Tibial artery (tissue), 4 donors: ENCODE results near the gene ROPN1.
"Not testable (repeated sequence)": the region's sequence is repeated elsewhere in the genome, so short reads cannot be mapped to it uniquely, and the experiment has no call there.

Experiments used
- DNase-seq, 2 donors: peaks; one replicate each; pipeline ENCODE4 v3.0.0-alpha.2; 2019
- H3K27ac ChIP-seq, 2 donors: fragments of 200-600 bp; sonication (generic) in 1 of 2; 1 replicate in 1 of 2; 2 replicates in 1 of 2; pipeline ENCODE4 v1.5.1; 2018 to 2019; ENCODE audit warnings: mild to moderate bottlenecking in 1 of 2
- H3K27me3 ChIP-seq, 2 donors: fragments of 200-600 bp; sonication (generic) in 1 of 2; one replicate each; pipeline versions ENCODE4 v1.5.1 to v1.6.0; 2016 to 2019
- H3K36me3 ChIP-seq, 3 donors: fragments of 200-600 bp; sonication (generic) in 2 of 3; one replicate each; pipeline ENCODE4 v1.5.1; 2016 to 2019; ENCODE audit warnings: mild to moderate bottlenecking in 2 of 3
- H3K4me1 ChIP-seq, 4 donors: fragments of 200-600 bp; sonication (generic) in 2 of 4; 1 replicate in 3 of 4; 2 replicates in 1 of 4; pipeline ENCODE4 v1.5.1; 2016 to 2019
- H3K4me3 ChIP-seq, 2 donors: fragments of 200-600 bp; sonication (generic) in 1 of 2; 1 replicate in 1 of 2; 2 replicates in 1 of 2; pipeline ENCODE4 v1.5.1; 2018 to 2019; ENCODE audit warnings: mild to moderate bottlenecking in 2 of 2
- H3K9me3 ChIP-seq, 3 donors: fragments of 200-600 bp; sonication (generic) in 1 of 3; one replicate each; pipeline ENCODE4 v1.5.1; 2016 to 2019
- intact Hi-C: fragments of 100-400 bp; cut with DNase I; formaldehyde crosslinking; loops from one replicate; pipeline ENCODE4 v1.15.0; 2023; ENCODE audit warnings: low total_unique reads
- TF ChIP-seq, protein P1 (sequence below), 2 experiments: fragments of 200-600 bp in 1 of 2; fragments of 450-650 bp in 1 of 2; IDR thresholded peaks; one replicate each; pipeline ENCODE4 v1.5.1; 2017 to 2019; ENCODE audit warnings: antibody characterized with exemption in 2 of 2, mild to moderate bottlenecking in 1 of 2, moderate library complexity in 1 of 2

The ROPN1 gene

GRCh38 chr3:123980539-123980938, 11.4 kb downstream of the ROPN1 start:
- TF ChIP-seq, protein P1, sequence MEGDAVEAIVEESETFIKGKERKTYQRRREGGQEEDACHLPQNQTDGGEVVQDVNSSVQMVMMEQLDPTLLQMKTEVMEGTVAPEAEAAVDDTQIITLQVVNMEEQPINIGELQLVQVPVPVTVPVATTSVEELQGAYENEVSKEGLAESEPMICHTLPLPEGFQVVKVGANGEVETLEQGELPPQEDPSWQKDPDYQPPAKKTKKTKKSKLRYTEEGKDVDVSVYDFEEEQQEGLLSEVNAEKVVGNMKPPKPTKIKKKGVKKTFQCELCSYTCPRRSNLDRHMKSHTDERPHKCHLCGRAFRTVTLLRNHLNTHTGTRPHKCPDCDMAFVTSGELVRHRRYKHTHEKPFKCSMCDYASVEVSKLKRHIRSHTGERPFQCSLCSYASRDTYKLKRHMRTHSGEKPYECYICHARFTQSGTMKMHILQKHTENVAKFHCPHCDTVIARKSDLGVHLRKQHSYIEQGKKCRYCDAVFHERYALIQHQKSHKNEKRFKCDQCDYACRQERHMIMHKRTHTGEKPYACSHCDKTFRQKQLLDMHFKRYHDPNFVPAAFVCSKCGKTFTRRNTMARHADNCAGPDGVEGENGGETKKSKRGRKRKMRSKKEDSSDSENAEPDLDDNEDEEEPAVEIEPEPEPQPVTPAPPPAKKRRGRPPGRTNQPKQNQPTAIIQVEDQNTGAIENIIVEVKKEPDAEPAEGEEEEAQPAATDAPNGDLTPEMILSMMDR (IDR thresholded peaks at IDR 0.05) = no peak
- DNase-seq = no peak
- peak overlapping the region; percentile 47 to 51 for H3K4me3 ChIP-seq
- H3K27me3 ChIP-seq = no peaks in the 10 kb centered on the region
- H3K9me3 ChIP-seq = no peaks in the 10 kb centered on the region
- intact Hi-C loops = loop anchor here (10.0 kb wide), 1 partner anchor 326 kb away; no protein-coding TSS in a partner anchor
- no peaks in the 10 kb centered on the region for H3K36me3 ChIP-seq
- H3K4me1 ChIP-seq = peaks cover 0 to 13% (median 3%) of the 10 kb centered on the region in 4 donors
- peak overlapping the region in 1 of 2 donors; percentile 58 for H3K27ac ChIP-seq

DNA sequence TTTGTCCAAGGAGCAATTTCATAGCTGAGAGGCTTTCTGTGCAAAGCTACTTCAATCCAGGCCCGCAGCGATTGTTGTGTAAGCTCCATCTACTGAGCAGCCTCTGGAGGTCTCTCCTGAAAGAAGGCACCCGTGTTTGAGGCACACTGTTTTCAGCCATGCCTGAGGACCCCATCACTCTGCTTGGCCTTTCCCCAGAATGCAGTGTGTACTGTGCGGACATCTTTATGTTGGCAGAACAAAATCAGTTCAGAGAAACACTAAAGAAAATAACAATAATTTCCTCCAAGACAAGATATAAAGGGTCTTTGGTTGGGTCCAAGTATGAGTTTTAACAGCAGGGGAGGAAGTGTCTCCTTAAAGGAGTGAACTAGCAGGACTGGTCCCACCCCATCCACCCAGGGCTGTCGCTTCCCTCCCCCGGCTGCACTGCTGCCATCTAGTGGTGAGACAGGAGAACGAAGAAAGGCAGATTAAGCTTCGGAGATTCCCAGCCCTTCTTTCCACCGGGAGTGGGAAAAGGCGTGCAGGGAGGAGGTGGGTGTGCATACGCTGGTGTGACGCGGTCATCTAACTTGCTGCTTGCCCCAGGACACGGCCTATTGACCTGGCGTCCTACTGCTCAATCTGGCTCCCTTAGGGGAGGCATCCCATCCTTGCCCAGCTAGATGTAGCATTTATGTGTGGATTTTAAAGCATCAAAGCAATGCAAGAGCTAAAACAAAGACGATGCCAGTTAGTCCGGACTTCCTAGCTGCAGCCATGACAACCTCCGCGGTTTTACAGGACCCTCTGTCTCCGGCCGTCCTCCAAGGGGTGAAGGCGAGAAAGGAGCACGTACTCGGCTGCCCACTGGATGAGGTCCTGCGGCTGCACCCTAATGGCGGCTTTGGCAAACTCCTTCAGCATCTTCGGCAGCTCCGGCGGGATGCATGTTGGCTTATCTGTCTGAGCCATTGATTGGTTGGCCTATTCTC, 12.1 kb downstream of the ROPN1 start:
- intact Hi-C loops = loop anchor here (10.0 kb wide), 1 partner anchor 325 kb away; no protein-coding TSS in a partner anchor
- not testable (repeated sequence) for H3K36me3 ChIP-seq, H3K27me3 ChIP-seq, H3K9me3 ChIP-seq
- DNase-seq = peak in 1 of 2 donors; percentile 74
- H3K27ac ChIP-seq = peak overlapping the region in 1 of 2 donors; percentile 58
- H3K4me3 ChIP-seq = peak overlapping the region; percentile 47 to 51
- TF ChIP-seq, protein P1 (IDR thresholded peaks at IDR 0.05) = peak; percentile 68 to 75
- peaks cover 0 to 13% (median 3%) of the 10 kb centered on the region in 4 donors for H3K4me1 ChIP-seq

DNA sequence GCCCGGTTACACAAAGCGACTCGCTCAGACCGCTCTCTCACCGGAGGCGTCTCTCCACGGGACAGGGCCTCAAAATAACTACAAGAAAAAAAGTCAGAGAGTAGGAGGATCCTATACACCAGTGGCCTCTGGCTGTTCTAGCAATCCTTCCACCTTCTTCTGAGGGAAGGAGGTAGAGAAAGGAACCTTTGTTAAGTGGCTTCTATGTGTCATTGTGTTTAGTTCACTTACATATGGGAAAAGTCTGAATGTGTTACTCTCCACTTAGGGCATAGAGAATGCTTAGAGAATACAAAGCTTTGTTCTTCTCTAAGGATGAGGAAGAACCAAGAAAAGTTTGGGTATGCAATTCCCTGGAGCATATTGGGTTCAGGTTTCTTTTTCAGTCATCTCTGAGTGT, 15.0 kb downstream of the ROPN1 start:
- intact Hi-C loops, H3K4me3 ChIP-seq, H3K36me3 ChIP-seq, H3K27ac ChIP-seq, H3K27me3 ChIP-seq, DNase-seq, H3K9me3 ChIP-seq: not testable (repeated sequence)
- peaks cover 0 to 13% (median 3%) of the 10 kb centered on the region in 4 donors for H3K4me1 ChIP-seq

DNA sequence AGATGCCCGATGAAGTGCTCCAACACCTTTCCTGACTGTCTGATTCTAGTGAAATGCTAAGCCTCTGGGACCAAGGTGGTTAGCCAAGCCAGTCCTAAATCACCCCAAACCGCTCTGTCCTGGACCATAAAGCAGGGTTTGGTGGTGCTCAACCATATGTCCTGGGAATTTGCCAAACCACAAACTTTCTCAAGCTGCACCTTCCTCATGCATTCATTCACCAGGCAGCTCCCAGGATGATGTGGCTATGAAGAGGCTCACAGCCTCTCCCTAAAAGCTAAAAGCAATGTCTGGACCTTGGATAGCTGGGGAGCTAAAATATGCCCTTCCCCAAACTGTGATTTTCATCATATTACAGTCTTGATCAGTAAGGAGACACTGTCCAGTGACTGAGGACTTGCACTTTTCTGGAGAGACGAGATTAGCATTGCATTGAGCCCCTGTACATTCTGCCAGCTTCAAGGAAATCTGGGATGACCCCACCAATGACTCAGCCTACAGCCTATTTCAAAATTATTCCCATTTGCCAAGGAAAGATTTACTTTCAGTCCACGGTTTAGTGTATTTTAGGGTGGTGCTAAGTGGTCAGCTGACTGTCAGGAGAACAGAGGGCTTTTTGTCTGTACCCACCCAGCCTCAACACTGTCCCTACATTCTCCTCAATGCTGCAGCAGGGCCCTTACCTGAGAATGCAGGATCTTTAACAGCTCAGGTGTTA, 15.6 kb downstream of the ROPN1 start:
- intact Hi-C loops = not testable (repeated sequence)

DNA sequence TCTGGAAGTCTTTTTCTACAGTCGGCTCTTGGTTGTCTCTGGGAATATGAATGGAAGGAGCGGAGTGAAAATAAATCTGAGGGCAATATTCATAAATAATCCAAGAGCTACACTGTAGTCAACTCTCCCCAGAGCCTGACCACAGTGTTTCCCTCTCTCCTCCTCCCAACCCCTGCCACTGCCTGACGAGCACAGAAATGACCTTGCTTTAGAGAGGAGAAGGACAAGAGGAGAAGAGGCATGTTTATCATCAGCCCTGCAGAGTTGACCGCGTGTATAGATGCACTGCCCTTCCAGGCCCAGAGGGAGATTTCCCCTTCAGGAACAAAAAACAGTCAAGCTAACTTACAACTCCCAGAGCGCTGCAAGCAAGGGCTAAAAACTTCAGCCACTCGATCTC, 16.9 kb downstream of the ROPN1 start:
- H3K4me3 ChIP-seq, H3K9me3 ChIP-seq, H3K27me3 ChIP-seq, intact Hi-C loops, H3K36me3 ChIP-seq, DNase-seq, H3K4me1 ChIP-seq, H3K27ac ChIP-seq: not testable (repeated sequence)

More for the DNA sequence above, 15.6 kb downstream of the ROPN1 start:
- not testable (repeated sequence) for H3K27me3 ChIP-seq, H3K27ac ChIP-seq, DNase-seq, H3K9me3 ChIP-seq, H3K4me3 ChIP-seq, H3K36me3 ChIP-seq
- H3K4me1 ChIP-seq = peaks cover 0 to 13% (median 3%) of the 10 kb centered on the region in 4 donors

DNA sequence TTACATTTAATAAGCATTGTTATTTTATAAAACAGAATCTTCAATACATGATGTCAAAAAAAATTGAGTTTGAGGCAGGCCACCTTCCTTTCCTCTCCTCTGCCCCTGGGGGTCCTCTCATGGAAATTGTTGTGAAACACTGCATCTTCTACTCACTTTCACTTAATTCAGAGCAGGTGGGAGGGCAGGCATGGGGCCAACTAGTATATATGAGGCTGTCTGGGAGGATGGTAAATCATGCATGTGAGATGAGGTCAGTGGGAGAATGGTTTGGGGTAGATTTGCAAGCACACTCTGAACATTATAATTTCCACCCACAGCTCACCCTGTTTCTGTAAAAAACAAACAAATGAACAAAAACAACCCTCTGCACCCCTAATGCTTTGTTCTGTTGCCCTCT, 20.5 kb downstream of the ROPN1 start:
- no peak overlapping the region for H3K27ac ChIP-seq
- no peaks in the 10 kb centered on the region for H3K9me3 ChIP-seq
- H3K4me3 ChIP-seq = no peak overlapping the region
- no peak for DNase-seq
- intact Hi-C loops = no loop called here
- TF ChIP-seq, protein P1 (IDR thresholded peaks at IDR 0.05) = no peak
- no peaks in the 10 kb centered on the region for H3K36me3 ChIP-seq
- H3K4me1 ChIP-seq = peaks cover 0 to 1% (median 0%) of the 10 kb centered on the region in 4 donors
- no peaks in the 10 kb centered on the region for H3K27me3 ChIP-seq

DNA sequence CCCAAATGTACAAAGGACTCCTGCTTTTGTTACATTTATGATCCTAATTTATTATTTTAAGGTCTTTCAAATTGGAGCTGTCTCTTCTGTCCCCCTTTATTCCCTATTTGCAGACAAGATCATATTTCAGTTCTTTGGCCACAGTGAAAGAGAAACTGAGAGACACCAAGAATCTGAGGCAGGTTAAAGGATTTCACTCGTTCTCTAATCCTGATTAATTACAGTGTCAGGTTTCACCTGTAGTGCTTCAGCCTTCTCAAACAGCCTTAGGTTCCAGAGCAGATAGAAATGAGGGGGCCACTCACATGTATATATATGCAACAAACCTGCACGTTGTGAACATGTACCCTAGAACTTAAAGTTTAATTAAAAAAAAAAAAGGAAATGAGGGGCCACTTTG, 24.7 kb downstream of the ROPN1 start:
- H3K27ac ChIP-seq, H3K36me3 ChIP-seq, H3K4me1 ChIP-seq, H3K4me3 ChIP-seq, DNase-seq, H3K9me3 ChIP-seq, H3K27me3 ChIP-seq: not testable (repeated sequence)
- intact Hi-C loops = loop anchor here (10.0 kb wide), 1 partner anchor 222 kb away; no protein-coding TSS in a partner anchor

- DNase-seq, H3K9me3 ChIP-seq, H3K36me3 ChIP-seq, H3K27ac ChIP-seq, H3K4me3 ChIP-seq, H3K27me3 ChIP-seq, H3K4me1 ChIP-seq: not testable (repeated sequence)
- intact Hi-C loops = loop anchor here (10.0 kb wide), 1 partner anchor 222 kb away; no protein-coding TSS in a partner anchor
Measured at GRCh38 chr3:123966799-123967198, 25.1 kb downstream of the ROPN1 start.

- not testable (repeated sequence) for H3K4me1 ChIP-seq, H3K27ac ChIP-seq, H3K9me3 ChIP-seq, H3K27me3 ChIP-seq, H3K36me3 ChIP-seq, DNase-seq, H3K4me3 ChIP-seq
- intact Hi-C loops = loop anchor here (10.0 kb wide), 1 partner anchor 220 kb away; no protein-coding TSS in a partner anchor
Measured at GRCh38 chr3:123964793-123965192, 27.1 kb downstream of the ROPN1 start.
